HUES6 (cell line): ENCODE data around the gene KDM7A.

Experiments
- H3K27ac ChIP-seq: 2 replicates; pipeline ENCODE4 v1.7.0; 2013; ENCODE audit warnings: low read depth, mild to moderate bottlenecking, low read length, inconsistent platforms
- H3K27me3 ChIP-seq: 2 replicates; pipeline ENCODE4 v1.6.1; 2013; ENCODE audit warnings: low read length; ENCODE audit not compliant: control insufficient read depth, insufficient read depth
- H3K36me3 ChIP-seq: 2 replicates; pipeline ENCODE4 v1.6.1; 2013; ENCODE audit warnings: low read length; ENCODE audit not compliant: control insufficient read depth, insufficient read depth
- H3K4me1 ChIP-seq: 2 replicates; pipeline ENCODE4 v1.6.1; 2013; ENCODE audit warnings: low read length; ENCODE audit not compliant: control insufficient read depth, insufficient read depth
- H3K4me3 ChIP-seq: 2 replicates; pipeline ENCODE4 v1.5.1; 2013; ENCODE audit warnings: low read depth, low read length
- H3K9ac ChIP-seq: one replicate; pipeline ENCODE4 v1.6.1; 2013; ENCODE audit warnings: mild to moderate bottlenecking, low read length
- H3K9me3 ChIP-seq: 2 replicates; pipeline ENCODE4 v1.6.1; 2013; ENCODE audit warnings: low read depth, low read length; ENCODE audit not compliant: control insufficient read depth, insufficient read depth

The KDM7A gene

DNA sequence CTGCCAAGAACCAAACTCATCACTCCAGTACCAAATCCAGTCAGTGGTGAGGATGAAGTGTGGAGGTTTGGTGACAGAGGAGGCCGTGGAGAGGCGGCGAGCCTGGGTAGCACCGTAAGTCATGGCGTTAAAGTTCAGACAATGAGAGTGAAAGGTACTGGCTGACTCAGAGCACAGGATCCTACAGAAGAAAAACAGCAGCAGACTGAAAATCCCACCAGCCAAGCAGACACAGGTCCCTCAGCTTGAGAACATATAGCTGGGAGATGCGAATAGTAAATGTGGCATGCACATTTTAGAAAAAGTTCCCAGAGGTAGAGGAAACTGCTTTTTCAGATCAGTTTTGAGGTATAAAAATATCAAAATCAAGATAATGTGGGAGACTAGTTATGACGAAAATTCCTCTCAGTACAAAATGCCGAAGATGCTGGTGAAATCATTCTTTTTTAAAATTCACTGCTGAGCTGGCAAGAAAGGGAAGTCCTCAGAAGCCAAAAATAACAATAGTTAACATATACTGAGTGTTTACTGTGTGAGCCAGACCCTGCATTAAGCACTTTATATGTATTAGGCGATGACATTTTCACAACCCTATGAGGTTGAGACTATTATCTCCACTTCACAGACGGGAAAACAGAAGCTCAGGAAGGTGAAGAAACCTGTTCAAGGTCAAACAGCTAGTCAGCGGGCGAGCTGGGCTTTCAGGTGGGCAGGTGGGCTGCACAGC, 135.0 kb downstream of the KDM7A start:
- Histone ChIP-seq H3K9me3 (no peaks in the 10 kb centered on the region), H3K36me3 (no peaks in the 10 kb centered on the region; the same call in 1 of the 2 replicates), H3K9ac (no peak overlapping the region), H3K4me1 (no peaks in the 10 kb centered on the region), H3K27ac (no peak overlapping the region), H3K27me3 (no peaks in the 10 kb centered on the region), H3K4me3 (no peak overlapping the region)

- H3K36me3 ChIP-seq: no peaks in the 10 kb centered on the region
- H3K4me3 ChIP-seq: no peak overlapping the region
- H3K9me3 ChIP-seq: no peaks in the 10 kb centered on the region
- H3K9ac ChIP-seq: no peak overlapping the region
- no peaks in the 10 kb centered on the region for H3K4me1 ChIP-seq
- H3K27ac ChIP-seq: no peak overlapping the region
- H3K27me3 ChIP-seq: no peaks in the 10 kb centered on the region
Observed at GRCh38 chr7:140039896-140040295, 136.9 kb downstream of the KDM7A start.

- H3K4me1 ChIP-seq: no peaks in the 10 kb centered on the region
- H3K27me3 ChIP-seq: no peaks in the 10 kb centered on the region
- H3K9me3 ChIP-seq: no peaks in the 10 kb centered on the region
- no peaks in the 10 kb centered on the region for H3K36me3 ChIP-seq
- H3K9ac ChIP-seq: no peak overlapping the region
- no peak overlapping the region for H3K27ac ChIP-seq
- H3K4me3 ChIP-seq: no peak overlapping the region
Observed at GRCh38 chr7:140039066-140039465, 137.7 kb downstream of the KDM7A start.

GRCh38 chr7:140036224-140036962, 140.4 kb downstream of the KDM7A start:
- Histone ChIP-seq H3K27me3 (no peaks in the 10 kb centered on the region), H3K4me1 (no peaks in the 10 kb centered on the region), H3K4me3 (no peak overlapping the region), H3K9ac (no peak overlapping the region), H3K9me3 (no peaks in the 10 kb centered on the region), H3K27ac (no peak overlapping the region), H3K36me3 (no peaks in the 10 kb centered on the region)

- H3K36me3 ChIP-seq: no peaks in the 10 kb centered on the region
- no peak overlapping the region for H3K4me3 ChIP-seq
- no peak overlapping the region for H3K27ac ChIP-seq
- no peak overlapping the region for H3K9ac ChIP-seq
- H3K27me3 ChIP-seq: no peaks in the 10 kb centered on the region
- no peaks in the 10 kb centered on the region for H3K4me1 ChIP-seq
- no peaks in the 10 kb centered on the region for H3K9me3 ChIP-seq
Observed at GRCh38 chr7:140035400-140036223, 141.2 kb downstream of the KDM7A start.
